Ishikawa (cell line): ENCODE measurements around the gene DHRS3.

Experiments
- CEBPB ChIP-seq: IDR thresholded peaks from 2 replicates; pipeline ENCODE4 v1.6.1; 2012
- EGR1 ChIP-seq: IDR thresholded peaks from 2 replicates; pipeline ENCODE4 v1.6.1; 2012
- EP300 ChIP-seq: IDR thresholded peaks from 2 replicates; pipeline ENCODE4 v1.6.1; 2012; ENCODE audit warnings: borderline replicate concordance
- YY1 ChIP-seq: IDR thresholded peaks from 2 replicates; pipeline ENCODE4 v1.6.1; 2012; ENCODE audit warnings: low read depth
- TF ChIP-seq, protein P1 (sequence below): IDR thresholded peaks from 2 replicates; pipeline ENCODE4 v1.6.1; 2012
- TF ChIP-seq, protein P2 (sequence below): IDR thresholded peaks from 2 replicates; pipeline ENCODE4 v1.6.1; 2012; ENCODE audit warnings: low read depth, mild to moderate bottlenecking

DNA sequence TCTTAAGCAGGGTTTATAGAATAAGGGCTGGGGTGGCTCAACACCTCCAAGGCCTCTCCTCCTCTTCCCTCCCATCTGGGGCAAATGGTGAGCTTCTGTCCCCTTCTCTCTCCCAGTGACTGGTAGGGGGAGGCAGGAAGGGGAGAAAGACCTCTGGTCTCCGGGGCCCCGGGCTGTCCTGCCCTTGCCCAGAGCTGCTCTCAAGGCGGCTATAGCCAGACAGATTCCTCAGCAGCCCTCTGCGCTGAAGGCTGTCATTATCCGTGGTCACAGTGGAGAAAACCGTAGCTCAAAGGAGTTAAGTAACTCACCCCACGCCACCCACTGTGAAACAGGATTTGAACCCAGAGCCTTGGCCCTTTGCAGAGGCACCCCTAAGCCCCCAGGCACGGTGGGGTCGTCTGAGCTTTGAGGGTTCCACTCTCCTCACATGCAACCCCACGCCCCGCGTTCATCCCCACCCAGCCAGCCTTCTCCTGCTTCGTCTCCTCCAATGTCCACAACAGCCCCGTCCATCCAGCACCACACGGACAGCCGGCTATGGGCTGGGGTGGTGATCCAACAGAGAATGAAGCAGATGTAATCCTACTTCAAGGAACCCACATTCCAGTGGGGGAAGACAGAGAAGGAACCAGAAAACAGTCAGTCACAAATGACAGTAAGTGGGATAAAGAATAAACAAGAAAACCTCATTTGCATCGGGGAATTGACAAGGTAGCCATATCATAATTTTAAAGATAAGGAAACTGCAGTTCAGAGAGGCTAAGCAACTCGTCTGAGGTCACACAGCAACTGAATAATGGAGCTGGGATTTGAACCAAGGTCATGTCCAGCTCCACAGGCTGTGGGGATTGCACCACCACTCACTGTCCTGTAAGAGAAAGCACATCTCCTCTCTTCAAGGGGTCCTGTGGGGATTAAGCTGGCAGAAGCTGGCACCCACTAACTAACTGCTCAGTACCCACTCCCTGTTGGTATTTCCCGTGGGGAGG lies 31.8 kb downstream of the DHRS3 start:
- TF ChIP-seq CEBPB (no peak), EP300 (no peak), EGR1 (no peak), YY1 (no peak)
- TF ChIP-seq, protein P1, sequence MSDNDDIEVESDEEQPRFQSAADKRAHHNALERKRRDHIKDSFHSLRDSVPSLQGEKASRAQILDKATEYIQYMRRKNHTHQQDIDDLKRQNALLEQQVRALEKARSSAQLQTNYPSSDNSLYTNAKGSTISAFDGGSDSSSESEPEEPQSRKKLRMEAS, result no peak
- TF ChIP-seq, protein P2, sequence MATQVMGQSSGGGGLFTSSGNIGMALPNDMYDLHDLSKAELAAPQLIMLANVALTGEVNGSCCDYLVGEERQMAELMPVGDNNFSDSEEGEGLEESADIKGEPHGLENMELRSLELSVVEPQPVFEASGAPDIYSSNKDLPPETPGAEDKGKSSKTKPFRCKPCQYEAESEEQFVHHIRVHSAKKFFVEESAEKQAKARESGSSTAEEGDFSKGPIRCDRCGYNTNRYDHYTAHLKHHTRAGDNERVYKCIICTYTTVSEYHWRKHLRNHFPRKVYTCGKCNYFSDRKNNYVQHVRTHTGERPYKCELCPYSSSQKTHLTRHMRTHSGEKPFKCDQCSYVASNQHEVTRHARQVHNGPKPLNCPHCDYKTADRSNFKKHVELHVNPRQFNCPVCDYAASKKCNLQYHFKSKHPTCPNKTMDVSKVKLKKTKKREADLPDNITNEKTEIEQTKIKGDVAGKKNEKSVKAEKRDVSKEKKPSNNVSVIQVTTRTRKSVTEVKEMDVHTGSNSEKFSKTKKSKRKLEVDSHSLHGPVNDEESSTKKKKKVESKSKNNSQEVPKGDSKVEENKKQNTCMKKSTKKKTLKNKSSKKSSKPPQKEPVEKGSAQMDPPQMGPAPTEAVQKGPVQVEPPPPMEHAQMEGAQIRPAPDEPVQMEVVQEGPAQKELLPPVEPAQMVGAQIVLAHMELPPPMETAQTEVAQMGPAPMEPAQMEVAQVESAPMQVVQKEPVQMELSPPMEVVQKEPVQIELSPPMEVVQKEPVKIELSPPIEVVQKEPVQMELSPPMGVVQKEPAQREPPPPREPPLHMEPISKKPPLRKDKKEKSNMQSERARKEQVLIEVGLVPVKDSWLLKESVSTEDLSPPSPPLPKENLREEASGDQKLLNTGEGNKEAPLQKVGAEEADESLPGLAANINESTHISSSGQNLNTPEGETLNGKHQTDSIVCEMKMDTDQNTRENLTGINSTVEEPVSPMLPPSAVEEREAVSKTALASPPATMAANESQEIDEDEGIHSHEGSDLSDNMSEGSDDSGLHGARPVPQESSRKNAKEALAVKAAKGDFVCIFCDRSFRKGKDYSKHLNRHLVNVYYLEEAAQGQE, result no peak
